ENCODE data around the gene FAT2. TPM values are rescaled to one million over a fixed set of nuclear protein-coding genes. Genes with fewer than 3 reads are reported as not detected.

The FAT2 gene
- total and polyA plus RNA-seq, 10 of the 15 experiments (the other 5 are each of a cell fraction or from before 2014, with no cell fraction given), result 0.01 to 0.06 (median 0.03) TPM; not detected in 3

GRCh38 chr5:151556806-151557205, 34.3 kb downstream of the FAT2 start:
- no peak overlapping the region for H2AFZ ChIP-seq (ENCODE audit: control insufficient read depth, low read depth, low read length)
- ChIA-PET CTCF (no interaction called here), SMC1A (ENCODE audit: uncharacterized antibody, unreplicated experiment) (interaction anchor here (2.3 kb wide), 1 partner anchor 95 kb away, joined by 7 read pairs; no protein-coding TSS in a partner anchor), RAD21 (ENCODE audit: unreplicated experiment) (interaction anchor here (0.6 kb wide), 1 partner anchor 14 kb away, joined by 3 read pairs; no protein-coding TSS in a partner anchor), POLR2A (no interaction called here)
- TF ChIP-seq SUZ12 (IDR thresholded peaks at IDR 0.05; ENCODE audit: unreplicated experiment) (no peak), SPI1 (IDR thresholded peaks at IDR 0.05; ENCODE audit: borderline replicate concordance, insufficient read depth, low read depth, low read length) (peak; percentile 81), IKZF1 (conservative IDR thresholded peaks at IDR 0.05) (0 out of 2 replicates have a peak, but pooled peaks have one; percentile 16), ATF2 (IDR thresholded peaks at IDR 0.05; ENCODE audit: low read length) (no peak), IRF5 (IDR thresholded peaks at IDR 0.05; ENCODE audit: borderline replicate concordance) (no peak), IKZF2 (IDR thresholded peaks at IDR 0.05) (peak in 1 of 2 experiments; percentile 12; a peak in 1 of 4 replicates), CREB1 (IDR thresholded peaks at IDR 0.05; ENCODE audit: low read depth) (no peak)
- peak; percentile 79 for FAIRE-seq
- no peak overlapping the region for H3K9ac ChIP-seq (ENCODE audit: control insufficient read depth, insufficient read depth, low read length)
- no peaks in the 10 kb centered on the region for H3K36me3 ChIP-seq (ENCODE audit: control insufficient read depth in 2 of 2, insufficient read depth in 2 of 2, low read length in 1 of 2)
- H3K79me2 ChIP-seq (ENCODE audit: control insufficient read depth, insufficient read depth, low read length), result no peaks in the 10 kb centered on the region
- DNase-seq (ENCODE audit: low read depth, low spot score), result no peak
- H3K4me3 ChIP-seq, result no peak overlapping the region
- H3K27ac ChIP-seq (ENCODE audit: control insufficient read depth, insufficient read depth), result no peak overlapping the region
- BruUV-seq (replicated peaks), result no TSS peak
- peaks cover 3% of the 10 kb centered on the region; the same call in 1 of the 2 replicates for H3K4me1 ChIP-seq (ENCODE audit: control insufficient read depth, insufficient read depth, low read length)
- ATAC-seq, result no peak
- WGBS (ENCODE audit: insufficient coverage, insufficient replicate concordance, low lambda C conversion rate, missing lambda C conversion rate), result 25% methylated on average over 6 of the region's 6 CpGs
- no peaks in the 10 kb centered on the region for H4K20me1 ChIP-seq (ENCODE audit: control insufficient read depth, insufficient read depth)
- intact Hi-C loops (cut with micrococcal nuclease; ENCODE audit: unreplicated experiment) (no loop called here), in situ Hi-C loops (cut with MboI) (no loop called here)
- no peaks in the 10 kb centered on the region for H3K9me3 ChIP-seq (replicated peaks; ENCODE audit: control insufficient read depth, insufficient read depth, low read length)
- H3K4me2 ChIP-seq (ENCODE audit: control insufficient read depth, insufficient read depth), result peak overlapping the region; percentile 7; the same call in 1 of the 2 replicates
- H3K27me3 ChIP-seq (replicated peaks in 1 of 2; ENCODE audit: control insufficient read depth in 2 of 2, insufficient read depth in 2 of 2, low read length in 1 of 2), result no peaks in the 10 kb centered on the region; a peak in 1 of 4 replicates
